NK-92 (cell line): Measurements from ENCODE around the gene U2AF2.

Experiments
- DNase-seq: peaks from one replicate; lab custom pipeline; 2025; ENCODE audit not compliant: unreplicated experiment; lab: John Stamatoyannopoulos, UW

The U2AF2 gene

GRCh38 chr19:55673465-55673864 lies 18.6 kb downstream of the U2AF2 start:
- DNase-seq: no peak

- no peak for DNase-seq
Observed at GRCh38 chr19:55673889-55674288, 19.1 kb downstream of the U2AF2 start.

GRCh38 chr19:55674459-55674840 lies 19.6 kb downstream of the U2AF2 start:
- DNase-seq: no peak

GRCh38 chr19:55674841-55675660 lies 20.2 kb downstream of the U2AF2 start, which contains the start of gene EPN1:
Gene EPN1, plus strand, starts transcription at chr19:55675226. Its CDS starts 3,402 bp downstream, at chr19:55678628.
- peak; percentile 90 for DNase-seq

- no peak for DNase-seq
Observed at GRCh38 chr19:55675661-55676354, 21.0 kb downstream of the U2AF2 start.

- no peak for DNase-seq
Observed at GRCh38 chr19:55676383-55676782, 21.5 kb downstream of the U2AF2 start.

- no peak for DNase-seq
Observed at GRCh38 chr19:55676889-55677505, 22.2 kb downstream of the U2AF2 start.

- no peak for DNase-seq
Observed at GRCh38 chr19:55677572-55678028, 22.8 kb downstream of the U2AF2 start.

GRCh38 chr19:55678121-55678671 lies 23.4 kb downstream of the U2AF2 start:
- DNase-seq: no peak

GRCh38 chr19:55679343-55680257 lies 24.8 kb downstream of the U2AF2 start:
- DNase-seq: no peak

GRCh38 chr19:55680339-55681130 lies 25.7 kb downstream of the U2AF2 start:
- DNase-seq: no peak

GRCh38 chr19:55681131-55682092 lies 26.6 kb downstream of the U2AF2 start:
- no peak for DNase-seq

- no peak for DNase-seq
Observed at GRCh38 chr19:55683449-55684261, 28.8 kb downstream of the U2AF2 start.

GRCh38 chr19:55684946-55685681 lies 30.3 kb downstream of the U2AF2 start:
- no peak for DNase-seq

- no peak for DNase-seq
Observed at GRCh38 chr19:55685776-55686175, 30.9 kb downstream of the U2AF2 start.

GRCh38 chr19:55686311-55687050 lies 31.6 kb downstream of the U2AF2 start:
- no peak for DNase-seq
